IMR-90 (cell line): Measurements from ENCODE around the gene DNAJC17. TPM values are rescaled to one million over a fixed set of nuclear protein-coding genes. Genes with fewer than 3 reads are reported as not detected.
A peak's percentile ranks its signal among the peaks of the same experiment; 100 is the strongest.

Experiments used
- ATAC-seq: fragments of 200-7000 bp; cut with Tn5 transposase; 2 replicates; pipeline ENCODE4 v1.9.1; 2020; ENCODE audit warnings: low read depth, mild to moderate bottlenecking, moderate library complexity
- BruUV-seq: library from RNA; stranded (reverse); fragments of 400-500 nt; replicated peaks from 2 replicates; lab custom pipeline; 2021; lab: Mats Ljungman, UMichigan
- CTCF ChIA-PET: fragments of 300-600 bp; formaldehyde crosslinking; extraction: SDS; loops from one replicate; lab custom pipeline; 2021; ENCODE audit warnings: antibody characterized with exemption; lab: Yijun Ruan, JAX
- POLR2A ChIA-PET: fragments of 300-600 bp; sonication (Branson Sonifier 250); formaldehyde crosslinking; loops from one replicate; lab custom pipeline; 2022; ENCODE audit warnings: antibody characterized with exemption; ENCODE audit not compliant: unreplicated experiment; lab: Charles Lee
- DNase-seq: peaks from one replicate; pipeline ENCODE4 v3.0.0; 2013
- H2AFZ ChIP-seq: replicated peaks from 2 replicates; pipeline ENCODE3; 2013; ENCODE audit warnings: low read length, mild to moderate bottlenecking; ENCODE audit not compliant: poor library complexity
- H2AK5ac ChIP-seq: 2 replicates; pipeline ENCODE4 v1.6.1; 2013; ENCODE audit warnings: low read depth, low read length, inconsistent platforms
- H2AK9ac ChIP-seq: replicated peaks from 2 replicates; pipeline ENCODE3; 2013; ENCODE audit warnings: mild to moderate bottlenecking, low read depth, low read length, moderate library complexity; ENCODE audit not compliant: poor library complexity
- H2BK120ac ChIP-seq: 2 replicates; pipeline ENCODE4 v1.6.1; 2013; ENCODE audit warnings: low read depth, low read length, inconsistent platforms
- H2BK15ac ChIP-seq: 3 replicates; pipeline ENCODE4 v1.6.1; 2013; ENCODE audit warnings: low read depth, low read length, inconsistent platforms
- H2BK20ac ChIP-seq: 2 replicates; pipeline ENCODE4 v1.6.1; 2013; ENCODE audit warnings: low read depth, mild to moderate bottlenecking, inconsistent platforms, low read length, moderate library complexity
- H2BK5ac ChIP-seq: 2 replicates; pipeline ENCODE4 v1.6.1; 2013; ENCODE audit warnings: mild to moderate bottlenecking, low read depth, low read length, inconsistent platforms; ENCODE audit not compliant: poor library complexity, severe bottlenecking
- H3K14ac ChIP-seq: replicated peaks from 2 replicates; pipeline ENCODE4 v1.6.1; 2013; ENCODE audit warnings: low read depth, low read length, inconsistent platforms
- H3K18ac ChIP-seq: 2 replicates; pipeline ENCODE4 v1.6.1; 2013; ENCODE audit warnings: low read depth, low read length, control low read depth
- H3K23ac ChIP-seq: 2 replicates; pipeline ENCODE4 v1.6.1; 2013; ENCODE audit warnings: low read depth, low read length, inconsistent platforms
- H3K27ac ChIP-seq: 2 replicates; pipeline ENCODE4 v1.5.1; 2013; ENCODE audit warnings: mild to moderate bottlenecking, control low read depth, low read length; ENCODE audit not compliant: insufficient read depth
- H3K27me3 ChIP-seq: 2 replicates; pipeline ENCODE4 v1.6.1; 2013; ENCODE audit warnings: low read length; ENCODE audit not compliant: control insufficient read depth, insufficient read depth
- H3K36me3 ChIP-seq: 2 replicates; pipeline ENCODE4 v1.6.1; 2013; ENCODE audit warnings: low read length, mixed read lengths; ENCODE audit not compliant: control insufficient read depth, insufficient read depth
- H3K4ac ChIP-seq: 2 replicates; pipeline ENCODE4 v1.6.1; 2013; ENCODE audit warnings: low read depth, low read length, inconsistent platforms
- H3K4me1 ChIP-seq: 2 replicates; pipeline ENCODE4 v1.6.1; 2013; ENCODE audit warnings: low read length, mixed read lengths; ENCODE audit not compliant: control insufficient read depth, insufficient read depth
- H3K4me2 ChIP-seq: 2 replicates; pipeline ENCODE4 v1.6.1; 2013; ENCODE audit warnings: low read depth, mild to moderate bottlenecking, control low read depth, low read length, moderate library complexity
- H3K4me3 ChIP-seq: 2 replicates; pipeline ENCODE4 v1.5.1; 2013; ENCODE audit warnings: low read depth, mild to moderate bottlenecking, control low read depth, low read length, moderate library complexity; ENCODE audit not compliant: insufficient read depth
- H3K56ac ChIP-seq: 2 replicates; pipeline ENCODE4 v1.6.1; 2013; ENCODE audit warnings: low read length, inconsistent platforms; ENCODE audit not compliant: insufficient read depth; ENCODE audit errors: extremely low read depth
- H3K79me1 ChIP-seq, 2 experiments: 2 replicates each; pipeline ENCODE4 v1.6.1; 2013; ENCODE audit warnings: low read length in 2 of 2, inconsistent platforms in 1 of 2, low read depth in 1 of 2
- H3K9ac ChIP-seq: 2 replicates; pipeline ENCODE4 v1.6.1; 2013; ENCODE audit warnings: low read depth, low read length, control low read depth
- H3K9me1 ChIP-seq: 2 replicates; pipeline ENCODE4 v1.6.1; 2013; ENCODE audit warnings: low read length, inconsistent platforms; ENCODE audit not compliant: insufficient read depth
- H3K9me3 ChIP-seq: 2 replicates; pipeline ENCODE4 v1.6.1; 2013; ENCODE audit warnings: low read length; ENCODE audit not compliant: control insufficient read depth, insufficient read depth
- H4K20me1 ChIP-seq: 2 replicates; pipeline ENCODE4 v1.6.1; 2013; ENCODE audit warnings: low read length, inconsistent platforms; ENCODE audit not compliant: insufficient read depth
- H4K5ac ChIP-seq: 2 replicates; pipeline ENCODE4 v1.6.1; 2013; ENCODE audit warnings: mild to moderate bottlenecking, low read depth, low read length, control low read depth
- H4K8ac ChIP-seq, 2 experiments: 2 replicates each; pipeline ENCODE4 v1.6.1; 2013; ENCODE audit warnings: low read depth in 2 of 2, low read length in 2 of 2, control low read depth in 1 of 2, inconsistent platforms in 1 of 2
- H4K91ac ChIP-seq: 2 replicates; pipeline ENCODE4 v1.6.1; 2013; ENCODE audit warnings: low read depth, low read length, inconsistent platforms; ENCODE audit not compliant: insufficient read depth
- BHLHE40 ChIP-seq: fragments of 150-350 bp; IDR thresholded peaks from 2 replicates; pipeline ENCODE4 v1.6.1; 2016; ENCODE audit warnings: mild to moderate bottlenecking, low read depth, low read length
- CEBPB ChIP-seq: IDR thresholded peaks from 2 replicates; pipeline ENCODE4 v1.6.1; 2012; ENCODE audit warnings: low read depth, low read length, improper control_type of control experiment
- CHD1 ChIP-seq: IDR thresholded peaks from 2 replicates; pipeline ENCODE4 v1.6.1; 2012; ENCODE audit warnings: low read depth, low read length, improper control_type of control experiment
- ELK1 ChIP-seq: fragments of 150-350 bp; IDR thresholded peaks from 2 replicates; pipeline ENCODE4 v1.6.1; 2016; ENCODE audit warnings: low read depth, mild to moderate bottlenecking, low read length, moderate library complexity, borderline replicate concordance
- FOS ChIP-seq: fragments of 150-350 bp; IDR thresholded peaks from 2 replicates; pipeline ENCODE4 v1.6.1; 2016; ENCODE audit warnings: low read depth, low read length
- NFE2L2 ChIP-seq: fragments of 150-350 bp; IDR thresholded peaks from 2 replicates; pipeline ENCODE4 v1.6.1; 2016; ENCODE audit warnings: low read depth, mild to moderate bottlenecking, low read length
- RAD21 ChIP-seq: IDR thresholded peaks from 2 replicates; pipeline ENCODE4 v1.6.1; 2012; ENCODE audit warnings: low read length, improper control_type of control experiment
- RCOR1 ChIP-seq: IDR thresholded peaks from 2 replicates; pipeline ENCODE4 v1.6.1; 2012; ENCODE audit warnings: mild to moderate bottlenecking, low read length, improper control_type of control experiment; ENCODE audit not compliant: insufficient replicate concordance
- RFX5 ChIP-seq: IDR thresholded peaks from 2 replicates; pipeline ENCODE4 v1.8.0; 2012; ENCODE audit warnings: low read depth, mild to moderate bottlenecking, low read length, moderate library complexity
- USF2 ChIP-seq: fragments of 150-350 bp; IDR thresholded peaks from 2 replicates; pipeline ENCODE4 v1.6.1; 2017; ENCODE audit warnings: mild to moderate bottlenecking, antibody characterized with exemption, low read length, low read depth
- WGBS, 2 experiments: methylation state at CpG; one replicate each; pipeline versions ENCODE4 v1.1.5 to v1.1.7; 2013; ENCODE audit warnings: missing lambda C conversion rate in 2 of 2; ENCODE audit not compliant: insufficient read length in 1 of 2; ENCODE audit errors: extremely low coverage in 2 of 2; 5-methylcytosine and 5-hydroxymethylcytosine counted together
- dilution Hi-C: fragments of 300-500 bp; cut with HindIII; formaldehyde crosslinking; loops from one replicate; pipeline ENCODE4 v1.14.3; 2018; ENCODE audit warnings: low sequenced_read_pairs; ENCODE audit not compliant: unreplicated experiment
- in situ Hi-C: fragments of 300-500 bp; cut with MboI; formaldehyde crosslinking; loops from 3 replicates; pipeline ENCODE4 v1.14.3; 2019; ENCODE audit warnings: low sequenced_read_pairs, inconsistent platforms, mixed read lengths
- intact Hi-C: fragments of 100-400 bp; cut with micrococcal nuclease; formaldehyde crosslinking; loops from 2 replicates; pipeline ENCODE4 v1.10.0; 2022
- polyA plus RNA-seq, 3 experiments: library from polyadenylated mRNA; depleted of rRNA; stranded (reverse); fragments of >200 nt; gene quantifications; 2 replicates each; pipeline ENCODE4 v1.2.3, GENCODE V29; 2012; ENCODE audit warnings: low replicate concordance in 1 of 3
- total RNA-seq: library from RNA; depleted of rRNA; stranded (reverse); fragments of >200 nt; gene quantifications from 2 replicates; pipeline ENCODE4 v1.2.3, GENCODE V29; 2012
- TF ChIP-seq, protein P1 (sequence below): conservative IDR thresholded peaks from 2 replicates; pipeline ENCODE4 v1.5.1; 2012; ENCODE audit warnings: mild to moderate bottlenecking, low read depth, low read length, improper control_type of control experiment

The DNAJC17 gene
- total and polyA plus RNA-seq, 2 of the 4 experiments (the other 2 are of a cell fraction): 58.6 to 107 TPM

- TF ChIP-seq FOS: no peak
Observed at GRCh38 chr15:40843885-40844695, 36.8 kb upstream of the DNAJC17 start, which contains the start of gene SPINT1 (continued).

GRCh38 chr15:40843261-40843884 lies 36.1 kb upstream of the DNAJC17 start:
- H3K27me3 ChIP-seq: peaks cover 38% of the 10 kb centered on the region
- TF ChIP-seq RCOR1 (no peak), NFE2L2 (no peak), FOS (no peak), RAD21 (no peak), CHD1 (no peak), ELK1 (no peak), RFX5 (no peak), BHLHE40 (no peak), CEBPB (no peak), USF2 (no peak)
- TF ChIP-seq, protein P1, sequence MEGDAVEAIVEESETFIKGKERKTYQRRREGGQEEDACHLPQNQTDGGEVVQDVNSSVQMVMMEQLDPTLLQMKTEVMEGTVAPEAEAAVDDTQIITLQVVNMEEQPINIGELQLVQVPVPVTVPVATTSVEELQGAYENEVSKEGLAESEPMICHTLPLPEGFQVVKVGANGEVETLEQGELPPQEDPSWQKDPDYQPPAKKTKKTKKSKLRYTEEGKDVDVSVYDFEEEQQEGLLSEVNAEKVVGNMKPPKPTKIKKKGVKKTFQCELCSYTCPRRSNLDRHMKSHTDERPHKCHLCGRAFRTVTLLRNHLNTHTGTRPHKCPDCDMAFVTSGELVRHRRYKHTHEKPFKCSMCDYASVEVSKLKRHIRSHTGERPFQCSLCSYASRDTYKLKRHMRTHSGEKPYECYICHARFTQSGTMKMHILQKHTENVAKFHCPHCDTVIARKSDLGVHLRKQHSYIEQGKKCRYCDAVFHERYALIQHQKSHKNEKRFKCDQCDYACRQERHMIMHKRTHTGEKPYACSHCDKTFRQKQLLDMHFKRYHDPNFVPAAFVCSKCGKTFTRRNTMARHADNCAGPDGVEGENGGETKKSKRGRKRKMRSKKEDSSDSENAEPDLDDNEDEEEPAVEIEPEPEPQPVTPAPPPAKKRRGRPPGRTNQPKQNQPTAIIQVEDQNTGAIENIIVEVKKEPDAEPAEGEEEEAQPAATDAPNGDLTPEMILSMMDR: no peak

More at GRCh38 chr15:40843261-40843884, 36.1 kb upstream of the DNAJC17 start:
- Histone ChIP-seq H3K4me2 (no peak overlapping the region), H3K4me1 (peaks cover 5% of the 10 kb centered on the region), H2BK5ac (no peak overlapping the region), H3K4ac (no peak overlapping the region), H3K56ac (no peak overlapping the region), H3K79me1 (no peaks in the 10 kb centered on the region), H2BK15ac (no peak overlapping the region), H2AK9ac (peak overlapping the region; percentile 75), H3K36me3 (no peaks in the 10 kb centered on the region), H2AFZ (peak overlapping the region; percentile 76), H3K4me3 (peak overlapping the region; percentile 26; the same call in 1 of the 2 replicates), H2AK5ac (no peak overlapping the region), H3K9me3 (no peaks in the 10 kb centered on the region), H3K14ac (no peak overlapping the region), H3K27ac (no peak overlapping the region), H4K5ac (no peak overlapping the region), H3K9ac (no peak overlapping the region), H2BK20ac (no peak overlapping the region), H4K8ac (no peak overlapping the region), H3K9me1 (no peaks in the 10 kb centered on the region), H2BK120ac (no peak overlapping the region), H3K18ac (no peak overlapping the region), H4K20me1 (peaks cover 5% of the 10 kb centered on the region; the same call in 1 of the 2 replicates), H3K23ac (peak overlapping the region; percentile 69), H4K91ac (no peak overlapping the region)
- in situ Hi-C loops: no loop called here
- no peak for DNase-seq
- intact Hi-C loops: no loop called here
- ChIA-PET CTCF (no interaction called here), POLR2A (interaction anchor here (0.6 kb wide), 1 partner anchor 8 kb away, joined by 7 read pairs; no protein-coding TSS in a partner anchor)
- dilution Hi-C loops: no loop called here
- WGBS, 2 experiments: 24% methylated on average over 17 of the region's 34 CpGs; no CpG with 5 or more reads in 1 of the 2 experiments
- no TSS peak for BruUV-seq
- no peak for ATAC-seq
